Breast epithelium (tissue), 3 donors: Measurements from ENCODE around the gene PPARD.

Experiments
- POLR2A ChIP-seq: fragments of 450-650 bp; IDR thresholded peaks from one replicate; pipeline ENCODE4 v1.6.1; 2016; ENCODE audit warnings: antibody characterized with exemption, mild to moderate bottlenecking, moderate library complexity
- POLR2AphosphoS5 ChIP-seq, 3 donors: sonication (generic); formaldehyde crosslinking; IDR thresholded peaks; one replicate each; pipeline ENCODE4 v1.6.1; 2017; ENCODE audit warnings: antibody characterized with exemption in 3 of 3
- TF ChIP-seq, protein P1 (sequence below), 3 donors: fragments of 450-650 bp; IDR thresholded peaks; one replicate each; pipeline ENCODE4 v1.5.1; 2016 to 2017; ENCODE audit warnings: antibody characterized with exemption in 3 of 3, mild to moderate bottlenecking in 3 of 3, moderate library complexity in 3 of 3

DNA sequence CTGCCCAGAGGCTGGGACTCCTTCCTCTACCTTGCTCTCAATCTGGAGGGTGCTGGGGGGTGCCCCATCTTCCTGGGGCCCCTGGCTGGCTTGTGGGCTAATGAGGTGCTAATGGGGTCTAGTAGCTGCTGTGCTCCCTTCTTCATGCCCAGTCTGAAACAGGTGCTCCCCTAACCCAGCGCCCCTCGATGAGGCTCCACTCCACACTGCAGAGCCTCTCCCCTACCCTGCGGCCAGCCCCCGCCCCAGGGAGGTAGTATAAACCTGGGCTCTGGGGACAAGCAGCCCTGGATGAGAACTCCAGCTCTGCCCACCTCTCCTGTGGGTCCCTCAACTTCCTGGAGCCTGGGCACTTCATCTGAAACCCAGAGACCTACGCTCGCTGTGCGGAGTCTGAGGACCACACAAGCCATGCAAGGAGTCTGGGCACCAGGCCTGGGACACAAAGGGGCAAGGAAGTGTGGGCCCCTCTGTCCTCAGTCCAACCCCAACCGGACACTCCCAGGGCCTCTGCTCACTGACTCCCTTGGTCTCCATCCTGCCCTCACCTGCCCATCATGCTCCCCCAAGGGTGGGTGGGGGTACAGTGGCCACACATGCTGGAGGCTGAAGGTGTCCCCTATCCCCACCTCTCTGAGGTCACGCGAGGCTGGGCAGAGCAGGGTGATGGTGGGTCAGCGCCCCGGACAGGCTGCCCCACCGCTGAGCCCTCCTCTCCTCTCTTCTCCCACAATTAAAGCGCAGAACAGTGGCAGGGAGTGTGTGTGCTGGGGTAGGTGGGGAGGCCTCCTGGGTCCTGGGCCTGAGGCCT is 132.0 kb downstream of the PPARD start:
- TF ChIP-seq, protein P1, sequence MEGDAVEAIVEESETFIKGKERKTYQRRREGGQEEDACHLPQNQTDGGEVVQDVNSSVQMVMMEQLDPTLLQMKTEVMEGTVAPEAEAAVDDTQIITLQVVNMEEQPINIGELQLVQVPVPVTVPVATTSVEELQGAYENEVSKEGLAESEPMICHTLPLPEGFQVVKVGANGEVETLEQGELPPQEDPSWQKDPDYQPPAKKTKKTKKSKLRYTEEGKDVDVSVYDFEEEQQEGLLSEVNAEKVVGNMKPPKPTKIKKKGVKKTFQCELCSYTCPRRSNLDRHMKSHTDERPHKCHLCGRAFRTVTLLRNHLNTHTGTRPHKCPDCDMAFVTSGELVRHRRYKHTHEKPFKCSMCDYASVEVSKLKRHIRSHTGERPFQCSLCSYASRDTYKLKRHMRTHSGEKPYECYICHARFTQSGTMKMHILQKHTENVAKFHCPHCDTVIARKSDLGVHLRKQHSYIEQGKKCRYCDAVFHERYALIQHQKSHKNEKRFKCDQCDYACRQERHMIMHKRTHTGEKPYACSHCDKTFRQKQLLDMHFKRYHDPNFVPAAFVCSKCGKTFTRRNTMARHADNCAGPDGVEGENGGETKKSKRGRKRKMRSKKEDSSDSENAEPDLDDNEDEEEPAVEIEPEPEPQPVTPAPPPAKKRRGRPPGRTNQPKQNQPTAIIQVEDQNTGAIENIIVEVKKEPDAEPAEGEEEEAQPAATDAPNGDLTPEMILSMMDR (IDR thresholded peaks at IDR 0.05): no peak
- TF ChIP-seq POLR2AphosphoS5 (IDR thresholded peaks at IDR 0.05) (no peak), POLR2A (no peak)
